HG03460 (cell line): Measurements from ENCODE around the gene SLU7.

Source experiments
- ATAC-seq: cut with Tn5 transposase; IDR thresholded peaks from one replicate; pipeline ENCODE4 v1.9.1; 2021; ENCODE audit not compliant: unreplicated experiment

Gene SLU7

DNA sequence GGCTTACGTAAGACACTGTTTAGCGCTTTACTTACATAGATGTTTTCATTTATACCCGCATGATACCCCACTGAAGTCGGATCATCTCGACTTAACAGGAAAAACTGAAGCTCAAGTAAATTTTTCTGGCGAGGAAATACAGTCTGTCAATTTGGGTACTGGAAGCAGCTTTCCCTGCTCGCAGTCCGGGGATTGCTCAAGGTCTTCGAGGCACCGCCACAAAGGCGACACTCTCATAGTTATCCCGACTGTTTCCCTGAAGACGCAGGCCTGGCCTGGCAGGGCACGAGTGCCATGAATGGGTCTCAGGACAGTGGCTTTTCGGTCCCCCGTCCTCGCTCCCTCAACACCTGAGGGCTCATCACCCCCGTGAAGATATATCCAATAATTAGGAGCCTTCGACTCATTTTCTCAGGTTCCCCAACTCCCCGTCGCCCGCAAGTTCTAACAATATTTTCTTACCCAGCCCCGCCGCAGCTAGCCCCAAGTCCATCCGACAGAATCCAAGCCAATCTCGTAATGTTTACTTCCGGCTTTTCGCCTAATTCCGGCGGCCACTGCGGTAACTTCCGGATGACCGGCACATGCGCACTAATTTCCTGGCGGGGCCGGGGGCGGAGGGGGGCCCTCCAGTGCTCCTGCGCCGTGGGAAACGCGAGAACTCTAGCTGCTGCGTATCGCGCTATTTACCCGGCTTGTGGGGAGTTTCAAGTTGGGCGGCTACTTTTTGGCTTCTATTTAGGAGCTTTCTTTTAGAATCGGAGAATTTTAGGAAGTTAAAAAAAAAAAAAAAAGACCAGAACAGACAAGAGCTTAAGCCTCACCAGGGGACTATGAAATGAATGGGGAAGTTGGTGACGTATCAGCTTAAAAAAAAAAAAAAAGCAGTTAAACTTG lies at the start of gene SLU7:
TSS of gene SLU7 (minus strand) at position 521 of the 897 bp plus-strand sequence. CDS start 3,787 bp downstream, outside the sequence.
- peak; percentile 65 for ATAC-seq

DNA sequence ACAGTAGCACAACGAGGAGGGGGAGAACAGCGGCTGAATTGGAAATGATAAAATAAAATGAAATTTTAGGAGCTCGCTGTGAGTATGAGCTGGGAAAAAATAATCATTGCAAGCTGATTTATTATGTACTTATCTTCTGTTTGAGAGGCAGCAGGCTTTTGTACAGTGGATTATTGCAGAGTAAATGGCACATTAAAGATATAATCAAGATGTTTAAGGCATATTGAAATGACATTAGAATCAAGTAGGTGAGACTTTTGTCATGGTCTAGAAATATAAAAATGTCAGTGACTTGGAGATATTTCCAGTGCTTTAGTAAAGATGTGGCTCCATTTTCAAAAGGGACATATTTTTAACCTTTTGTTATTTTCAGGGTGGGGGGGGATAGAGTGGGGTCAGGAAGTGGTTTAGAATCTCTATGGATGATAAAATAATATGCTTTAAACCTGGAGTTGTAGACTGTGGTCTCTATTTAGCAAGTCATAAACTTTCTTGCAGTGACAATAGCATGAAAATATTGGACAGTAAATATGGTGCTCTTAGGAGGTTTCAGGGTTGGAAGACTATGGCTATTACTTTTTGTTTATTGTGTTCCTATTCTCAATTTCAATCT lies 49.6 kb upstream of the SLU7 start:
- no peak for ATAC-seq

DNA sequence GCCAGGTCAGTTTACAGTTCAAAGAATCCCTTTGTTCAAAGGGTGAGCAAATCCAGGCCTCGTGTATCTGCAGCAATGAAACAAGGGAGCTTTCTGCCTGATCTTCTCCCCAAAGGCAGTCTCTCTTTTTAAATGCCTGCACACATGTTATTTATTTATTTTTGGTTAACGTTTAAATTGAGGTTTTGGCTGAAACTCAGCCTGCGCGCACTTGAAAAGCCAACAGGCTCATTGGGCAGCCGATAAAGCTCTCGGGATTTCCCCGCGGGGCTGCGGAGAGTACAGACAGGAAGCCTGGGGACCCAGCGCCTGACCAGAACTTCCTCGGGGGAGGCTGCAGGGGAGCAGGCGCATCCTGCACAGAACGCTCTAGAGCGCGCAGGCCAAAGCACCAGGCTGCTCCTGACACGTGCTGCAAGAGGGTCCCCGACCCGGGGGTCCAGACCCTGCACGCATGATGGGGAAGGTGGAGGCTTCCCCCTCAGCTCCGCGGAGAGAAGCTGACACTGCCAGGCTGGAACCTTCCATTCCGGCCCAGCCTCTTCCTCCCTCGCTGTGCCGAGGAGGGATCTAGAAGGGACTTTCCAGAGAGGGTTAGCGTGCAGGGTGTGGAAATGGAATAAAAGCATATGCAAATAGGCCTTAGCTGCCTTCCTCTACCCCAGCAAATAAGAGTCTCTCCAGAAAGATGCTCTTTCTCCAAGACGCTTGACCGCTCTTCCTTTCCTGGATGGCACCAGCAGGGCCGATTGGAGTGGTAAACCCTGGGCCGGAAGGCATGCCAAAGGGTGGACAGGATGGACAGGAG lies 48.9 kb upstream of the SLU7 start:
- ATAC-seq = peak; percentile 89

DNA sequence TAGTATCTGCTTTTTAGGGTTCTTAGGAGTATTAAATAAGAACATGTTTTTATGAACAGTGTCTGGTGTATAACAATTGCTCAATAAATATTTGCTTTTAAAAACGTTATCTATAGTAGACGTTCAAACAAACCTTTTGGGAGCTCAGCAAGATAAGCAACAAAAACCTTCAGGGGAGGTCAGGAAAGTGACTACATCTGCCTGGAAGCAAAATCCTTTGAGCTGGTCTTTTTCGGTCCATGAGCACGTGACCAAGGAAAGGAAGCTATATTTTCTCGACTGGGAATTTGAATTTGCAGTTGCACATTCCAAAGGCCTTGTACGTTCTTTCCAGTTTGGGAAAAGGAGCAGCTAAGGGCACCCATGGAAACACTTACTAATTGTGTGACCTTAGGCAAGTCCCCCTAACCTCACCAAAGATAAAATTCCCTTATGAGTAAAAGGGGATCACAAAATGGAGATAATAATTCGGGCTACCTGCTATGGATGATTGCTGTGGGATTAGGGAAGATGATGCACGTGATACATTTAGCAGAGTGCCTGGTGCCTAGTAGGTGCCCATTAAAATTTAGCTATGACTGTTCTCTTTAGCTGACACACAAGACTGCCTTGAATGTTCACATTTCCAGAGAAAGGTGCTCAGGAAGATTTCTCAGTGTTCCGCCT lies 48.1 kb upstream of the SLU7 start:
- ATAC-seq = no peak

GRCh38 chr5:160466116-160466515 lies 47.2 kb upstream of the SLU7 start:
- ATAC-seq = no peak

DNA sequence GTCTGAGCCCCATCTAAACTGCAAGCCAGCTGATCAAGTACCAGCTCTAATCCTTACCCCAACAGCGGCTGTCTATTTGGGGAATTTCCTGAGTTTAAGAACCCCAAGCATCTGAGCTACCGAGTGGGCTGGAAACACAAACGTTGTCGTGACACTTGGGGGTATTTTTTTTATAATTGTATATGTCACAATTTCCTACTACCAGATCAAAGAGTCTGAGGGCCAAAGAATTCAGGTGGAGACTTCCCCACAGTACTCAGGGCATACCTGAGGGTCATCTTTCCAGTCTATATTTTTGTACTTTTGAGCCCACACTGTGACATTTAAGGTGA lies 45.6 kb upstream of the SLU7 start:
- ATAC-seq = no peak

DNA sequence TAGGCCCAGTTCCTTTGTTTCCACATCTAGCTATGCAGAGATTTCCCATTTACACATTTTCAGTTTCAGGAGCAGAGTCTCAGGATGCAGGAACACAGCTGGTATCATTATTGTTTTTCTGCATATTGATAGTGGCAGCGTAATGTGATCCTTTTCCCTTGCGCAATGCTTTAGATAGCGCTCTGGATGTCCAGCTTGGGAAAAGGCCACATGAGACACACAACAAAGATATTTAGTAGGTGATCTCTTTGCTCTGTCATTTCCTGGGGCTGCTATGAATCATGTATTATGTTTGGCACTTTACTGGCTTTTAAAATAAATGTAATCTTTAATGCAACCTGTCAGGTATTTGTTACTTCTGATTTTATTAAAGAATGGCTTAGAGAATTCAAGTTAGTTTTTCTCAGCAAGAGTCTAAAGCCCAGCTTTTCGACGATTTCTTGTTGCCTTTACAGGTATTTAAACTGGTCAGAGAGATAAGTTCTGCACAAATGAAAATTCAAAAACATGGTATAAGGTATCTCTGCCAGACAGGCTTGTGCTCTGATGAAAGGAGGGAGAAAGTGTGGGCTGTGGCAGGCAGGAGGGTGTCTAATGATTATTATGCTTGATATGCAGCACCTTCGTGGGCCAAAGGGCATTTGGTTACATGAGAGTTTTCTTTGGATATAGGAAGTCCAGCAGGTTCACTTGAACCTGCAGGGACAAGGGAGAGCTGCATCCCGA lies 45.0 kb upstream of the SLU7 start:
- ATAC-seq = no peak

- no peak for ATAC-seq
Measured at GRCh38 chr5:160463227-160463626, 44.3 kb upstream of the SLU7 start.

- ATAC-seq = peak; percentile 45
Measured at GRCh38 chr5:160462167-160462566, 43.3 kb upstream of the SLU7 start.

DNA sequence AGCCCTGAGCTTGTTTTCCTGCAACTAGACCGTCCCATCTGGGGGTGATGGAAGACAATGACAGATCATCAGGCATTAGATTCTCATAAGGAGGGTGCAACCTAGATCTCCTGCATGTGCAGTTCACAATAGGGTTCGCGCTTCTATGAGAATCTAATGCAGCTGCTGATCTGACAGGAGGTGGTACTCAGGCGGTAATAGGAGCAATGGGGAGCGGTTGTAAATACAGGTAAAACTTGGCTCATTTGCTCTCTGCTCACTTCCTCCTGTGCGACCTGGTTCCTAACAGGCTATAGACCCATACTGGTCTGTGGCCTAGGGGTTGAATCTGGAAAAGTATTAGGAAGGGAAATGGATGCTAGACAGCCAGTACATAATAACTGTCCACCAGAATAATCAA lies 42.5 kb upstream of the SLU7 start:
- no peak for ATAC-seq

DNA sequence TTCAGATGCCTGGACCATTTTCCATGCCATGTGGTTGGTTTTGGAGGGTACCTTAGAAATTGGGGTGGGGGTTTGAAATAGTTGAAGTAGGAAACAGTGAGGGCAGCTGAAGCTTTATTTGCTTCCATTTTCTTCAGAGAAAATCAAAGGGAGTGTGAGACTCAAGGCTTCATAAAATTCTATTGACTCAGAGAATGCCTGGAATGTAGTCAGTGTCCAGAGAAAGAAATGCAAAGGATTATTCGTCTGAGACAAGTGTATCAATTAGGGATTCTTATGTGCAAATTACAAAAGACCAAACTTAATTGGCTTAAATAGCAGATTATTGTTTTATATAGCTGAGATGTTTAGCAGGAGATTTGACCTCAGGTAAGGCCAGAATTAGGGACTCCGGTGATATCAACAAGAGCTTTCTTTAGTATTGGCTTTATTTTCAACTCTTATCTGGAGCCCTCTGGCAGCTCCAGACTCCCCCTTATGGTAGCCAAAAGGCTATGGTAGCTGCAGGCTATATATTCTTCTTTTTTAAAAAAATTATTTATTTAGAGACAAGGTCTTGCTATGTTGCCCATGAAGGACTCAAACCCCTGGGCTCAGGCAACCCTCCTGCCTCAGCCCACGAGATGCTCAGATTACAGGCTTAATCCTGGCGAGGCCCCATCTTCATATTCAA lies 41.6 kb upstream of the SLU7 start:
- ATAC-seq = no peak

DNA sequence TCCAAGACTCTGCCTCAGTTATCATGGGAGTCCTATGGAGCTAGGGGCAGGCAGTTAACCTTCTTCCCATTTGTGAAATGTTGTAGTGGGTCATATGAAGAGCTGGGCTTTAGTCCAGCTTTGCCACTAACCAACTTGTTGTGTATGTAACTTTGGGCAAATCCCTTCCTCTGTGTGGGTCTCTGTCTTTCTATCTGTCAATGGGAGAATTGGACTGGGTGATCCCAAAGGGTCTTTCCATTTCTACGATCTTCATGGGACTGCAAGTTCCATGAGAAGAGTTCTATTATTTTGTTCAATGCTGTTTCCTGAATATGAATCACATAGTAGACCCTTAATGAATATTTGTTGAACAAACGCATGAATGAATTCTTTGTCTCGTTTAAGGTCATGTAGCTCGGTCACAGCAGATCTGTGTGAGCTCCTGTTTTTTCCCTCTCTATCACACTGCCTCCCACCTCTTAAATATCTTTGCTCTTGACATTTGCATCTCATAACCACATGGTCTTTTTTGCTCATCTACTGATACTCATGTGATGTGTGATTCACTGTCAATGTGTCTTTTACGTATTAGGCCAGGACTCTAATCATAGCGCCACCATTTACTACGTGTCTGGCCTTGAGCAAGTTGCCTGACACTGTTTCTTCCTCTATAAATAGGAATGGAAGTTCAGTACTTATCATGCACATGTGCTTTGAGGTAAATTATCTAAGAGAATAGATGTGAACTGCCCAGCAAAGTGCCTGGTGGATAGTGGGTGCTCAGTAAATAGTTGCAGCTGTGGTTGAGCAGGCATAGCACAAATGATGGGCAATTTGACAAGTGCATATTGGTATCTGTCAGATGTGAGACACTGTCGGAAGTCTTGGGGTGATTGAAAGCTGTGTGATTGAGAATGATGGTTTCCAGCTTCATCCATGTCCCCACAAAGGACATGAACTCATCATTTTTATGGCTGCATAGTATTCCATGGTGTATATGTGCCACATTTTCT lies 40.2 kb upstream of the SLU7 start:
- ATAC-seq = peak; percentile 72

DNA sequence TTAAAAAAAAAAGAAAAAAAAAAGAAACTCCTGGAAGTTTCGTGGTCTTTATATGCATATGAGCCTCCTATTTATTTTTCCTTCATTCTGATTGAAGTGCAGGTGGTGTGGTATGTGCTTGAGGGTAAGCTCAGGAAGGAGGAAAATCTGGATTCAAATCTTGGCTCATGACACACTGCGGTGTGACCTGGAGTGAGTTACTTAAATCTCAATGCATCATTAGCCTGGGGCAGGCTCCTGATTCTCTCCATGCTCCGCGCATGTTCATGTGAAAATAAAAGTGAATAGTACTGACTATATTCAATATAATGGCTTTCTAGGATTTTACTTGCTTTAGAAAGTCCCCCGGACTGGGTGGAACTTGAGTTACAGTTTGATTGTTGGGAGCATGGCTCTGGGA lies 38.4 kb upstream of the SLU7 start:
- ATAC-seq = no peak

DNA sequence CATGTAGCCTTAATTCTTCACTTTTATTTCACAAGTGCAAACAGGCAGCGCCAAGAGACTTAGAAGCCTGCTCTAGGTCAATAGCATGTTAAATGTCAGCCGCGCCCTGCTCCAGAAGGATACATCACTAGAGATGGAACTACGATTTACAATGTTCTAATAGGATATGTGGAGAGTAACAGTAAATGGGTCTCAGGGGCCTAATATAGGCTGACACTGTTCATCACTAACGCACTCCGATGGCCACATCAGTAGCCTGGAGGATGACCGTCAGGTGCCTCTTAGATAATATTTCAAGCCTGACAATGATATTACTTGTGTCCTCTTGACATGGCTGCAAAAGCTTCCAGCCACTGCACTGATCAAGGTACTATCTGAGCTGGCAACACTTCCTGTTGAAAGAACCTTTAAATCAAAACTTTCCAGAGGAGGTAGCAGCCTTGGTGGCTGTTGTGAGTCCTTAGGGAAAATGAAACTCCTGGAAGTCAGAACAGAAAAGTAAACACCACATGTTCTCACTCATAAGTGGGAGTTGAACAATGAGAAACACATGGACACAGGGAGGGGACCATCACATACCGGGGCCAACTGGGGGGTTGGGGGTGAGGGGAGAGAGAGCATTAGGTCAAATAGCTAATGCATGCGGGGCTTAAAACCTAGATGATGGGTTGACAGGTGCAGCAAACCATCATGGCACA lies 37.7 kb upstream of the SLU7 start:
- ATAC-seq = no peak

DNA sequence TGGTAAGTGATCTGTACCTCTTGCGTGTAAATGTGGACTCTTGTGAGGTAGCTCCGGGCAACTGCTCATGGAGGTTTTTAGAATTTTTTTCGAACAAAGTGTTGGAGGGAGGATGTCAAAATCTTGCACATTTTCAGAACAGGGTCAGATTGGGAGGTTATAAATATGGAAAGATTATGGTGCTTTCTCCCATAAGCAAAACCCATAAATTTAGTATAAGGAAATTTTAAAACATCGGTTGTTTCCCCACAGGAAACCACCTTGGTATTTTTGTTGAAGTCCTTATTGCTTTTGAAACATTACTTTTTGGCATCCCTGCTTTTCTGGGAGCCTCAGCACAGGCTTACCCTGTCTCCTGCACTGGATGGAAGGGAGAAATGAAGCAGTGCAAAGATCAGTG lies 36.7 kb upstream of the SLU7 start:
- no peak for ATAC-seq

GRCh38 chr5:160453751-160454150 lies 34.9 kb upstream of the SLU7 start:
- ATAC-seq = no peak

GRCh38 chr5:160452795-160453194 lies 33.9 kb upstream of the SLU7 start:
- no peak for ATAC-seq

- no peak for ATAC-seq
Measured at GRCh38 chr5:160452036-160452435, 33.2 kb upstream of the SLU7 start.
